Gastroesophageal sphincter (tissue), 3 donors: Measurements from ENCODE around the gene UVSSA.

Experiments used
- CTCF ChIP-seq, 4 experiments: fragments of 200-600 bp in 2 of 4; fragments of 450-650 bp in 2 of 4; sonication (generic) in 1 of 4; IDR thresholded peaks; one replicate each; pipeline ENCODE4 v1.5.1; 2017 to 2019; ENCODE audit warnings: antibody characterized with exemption in 4 of 4, mild to moderate bottlenecking in 2 of 4, moderate library complexity in 2 of 4
- EP300 ChIP-seq: sonication (generic); formaldehyde crosslinking; IDR thresholded peaks from one replicate; pipeline ENCODE4 v1.6.1; 2017; ENCODE audit warnings: antibody characterized with exemption, mild to moderate bottlenecking
- POLR2A ChIP-seq, 2 donors: fragments of 450-650 bp; IDR thresholded peaks; one replicate each; pipeline ENCODE4 v1.6.1; 2017; ENCODE audit warnings: antibody characterized with exemption in 2 of 2, mild to moderate bottlenecking in 2 of 2, moderate library complexity in 1 of 2

GRCh38 chr4:1367230-1367935, 20.4 kb downstream of the UVSSA start:
- TF ChIP-seq POLR2A (IDR thresholded peaks at IDR 0.05) (no peak), EP300 (no peak), CTCF (IDR thresholded peaks at IDR 0.05) (no peak)
